Esophagus muscularis mucosa (tissue), 4 donors: Measurements from ENCODE around the gene OR2V2. TPM values are rescaled to one million over a fixed set of nuclear protein-coding genes. Genes with fewer than 3 reads are reported as not detected.
"Not testable (repeated sequence)": the region's sequence is repeated elsewhere in the genome, so short reads cannot be mapped to it uniquely, and the experiment has no call there.

Experiments used
- DNase-seq: peaks from one replicate; pipeline ENCODE4 v3.0.0-alpha.2; 2017; ENCODE audit errors: extremely low spot score
- H3K27ac ChIP-seq, 4 donors: fragments of 200-600 bp; sonication (generic); replicated peaks in 1 of 4; 1 replicate in 3 of 4; 2 replicates in 1 of 4; pipeline ENCODE4 v1.5.1; 2016 to 2019; ENCODE audit warnings: mild to moderate bottlenecking in 1 of 4
- H3K27me3 ChIP-seq, 4 donors: fragments of 200-600 bp; sonication (generic); one replicate each; pipeline versions ENCODE4 v1.5.1 to v1.6.0; 2016 to 2019
- H3K36me3 ChIP-seq, 4 donors: fragments of 200-600 bp; sonication (generic); one replicate each; pipeline ENCODE4 v1.5.1; 2016 to 2019
- H3K4me1 ChIP-seq, 4 donors: fragments of 200-600 bp; sonication (generic); one replicate each; pipeline ENCODE4 v1.5.1; 2016 to 2019
- H3K4me3 ChIP-seq, 4 donors: fragments of 200-600 bp; sonication (generic); 1 replicate in 2 of 4; 2 replicates in 2 of 4; pipeline ENCODE4 v1.5.1; 2016 to 2019; ENCODE audit warnings: mild to moderate bottlenecking in 4 of 4, moderate library complexity in 1 of 4
- H3K9me3 ChIP-seq, 4 donors: fragments of 200-600 bp; sonication (generic); 1 replicate in 3 of 4; 2 replicates in 1 of 4; pipeline ENCODE4 v1.5.1; 2016 to 2019
- CTCF ChIP-seq, 3 experiments: fragments of 200-600 bp in 2 of 3; fragments of 450-650 bp in 1 of 3; sonication (generic) in 2 of 3; IDR thresholded peaks; one replicate each; pipeline ENCODE4 v1.5.1; 2017 to 2019; ENCODE audit warnings: antibody characterized with exemption in 3 of 3, mild to moderate bottlenecking in 2 of 3, moderate library complexity in 1 of 3
- EP300 ChIP-seq: sonication (generic); formaldehyde crosslinking; IDR thresholded peaks from one replicate; pipeline ENCODE4 v1.6.1; 2017; ENCODE audit warnings: antibody characterized with exemption
- POLR2A ChIP-seq: fragments of 450-650 bp; IDR thresholded peaks from one replicate; pipeline ENCODE4 v1.6.1; 2017; ENCODE audit warnings: antibody characterized with exemption, moderate library complexity, mild to moderate bottlenecking, low read depth
- POLR2AphosphoS5 ChIP-seq, 2 donors: sonication (generic); formaldehyde crosslinking; IDR thresholded peaks; one replicate each; pipeline ENCODE4 v1.6.1; 2017; ENCODE audit warnings: antibody characterized with exemption in 2 of 2
- WGBS: methylation state at CpG from one replicate; pipeline ENCODE4 v1.1.5; 2018; 5-methylcytosine and 5-hydroxymethylcytosine counted together
- intact Hi-C: fragments of 100-400 bp; cut with DNase I; formaldehyde crosslinking; loops from one replicate; pipeline ENCODE4 v1.15.1; 2023
- total RNA-seq, 4 donors: library from RNA; depleted of rRNA; stranded (reverse); fragments of >200 nt; gene quantifications; one replicate each; pipeline versions ENCODE4 v1.1.0 to v1.2.1, GENCODE V29; 2016

The OR2V2 gene
- total RNA-seq, 4 donors from 2014 or later = not detected

GRCh38 chr5:181173027-181173419 is 25.6 kb downstream of the OR2V2 start:
- no peak overlapping the region for H3K27ac ChIP-seq
- no peaks in the 10 kb centered on the region for H3K9me3 ChIP-seq
- peak in 2 of 3 experiments; percentile 9 to 15 for TF ChIP-seq CTCF (IDR thresholded peaks at IDR 0.05)
- no peak for TF ChIP-seq EP300
- WGBS = 11% methylated on average over 11 of the region's 11 CpGs
- H3K4me3 ChIP-seq = no peak overlapping the region
- no peaks in the 10 kb centered on the region for H3K36me3 ChIP-seq
- H3K4me1 ChIP-seq = peaks cover 0 to 28% (median 16%) of the 10 kb centered on the region in 4 donors
- DNase-seq = no peak
- H3K27me3 ChIP-seq = peaks cover 7 to 96% (median 58%) of the 10 kb centered on the region in 4 donors
- intact Hi-C loops = no loop called here

- H3K9me3 ChIP-seq = no peaks in the 10 kb centered on the region
- intact Hi-C loops = no loop called here
- peaks cover 0 to 28% (median 16%) of the 10 kb centered on the region in 4 donors for H3K4me1 ChIP-seq
- H3K4me3 ChIP-seq = no peak overlapping the region
- no peaks in the 10 kb centered on the region for H3K36me3 ChIP-seq
- peaks cover 7 to 90% (median 55%) of the 10 kb centered on the region in 4 donors for H3K27me3 ChIP-seq
- TF ChIP-seq EP300 (no peak), POLR2A (no peak), POLR2AphosphoS5 (IDR thresholded peaks at IDR 0.05) (no peak), CTCF (IDR thresholded peaks at IDR 0.05) (no peak)
- WGBS = 4% methylated on average over 45 of the region's 50 CpGs
- no peak for DNase-seq
- H3K27ac ChIP-seq = no peak overlapping the region
Observed at GRCh38 chr5:181173420-181174342, 26.3 kb downstream of the OR2V2 start.

- TF ChIP-seq POLR2AphosphoS5 (IDR thresholded peaks at IDR 0.05) (no peak), EP300 (no peak), POLR2A (no peak), CTCF (IDR thresholded peaks at IDR 0.05) (no peak)
- WGBS = 67% methylated on average over 3 of the region's 3 CpGs
- Histone ChIP-seq H3K27ac (no peak overlapping the region), H3K27me3 (peaks cover 0 to 62% (median 30%) of the 10 kb centered on the region in 4 donors), H3K36me3 (no peaks in the 10 kb centered on the region), H3K9me3 (no peaks in the 10 kb centered on the region), H3K4me1 (peaks cover 0 to 18% (median 11%) of the 10 kb centered on the region in 4 donors), H3K4me3 (no peak overlapping the region)
- intact Hi-C loops = no loop called here
- DNase-seq = no peak
Observed at GRCh38 chr5:181176254-181176952, 29.0 kb downstream of the OR2V2 start.

- Histone ChIP-seq H3K27me3 (peaks cover 0 to 51% (median 24%) of the 10 kb centered on the region in 4 donors), H3K4me1 (peaks cover 0 to 27% (median 10%) of the 10 kb centered on the region in 4 donors)
- H3K27ac ChIP-seq, DNase-seq, intact Hi-C loops, H3K4me3 ChIP-seq, H3K36me3 ChIP-seq, H3K9me3 ChIP-seq: not testable (repeated sequence)
- WGBS = 71% methylated on average over 10 of the region's 14 CpGs
Observed at GRCh38 chr5:181177559-181177958, 30.2 kb downstream of the OR2V2 start.
